GM06990 (cell line): Measurements from ENCODE around the gene NAB2.

Source experiments
- DNase-seq: peaks from one replicate; pipeline ENCODE4 v3.0.0-alpha.2; 2011; ENCODE audit not compliant: insufficient read length; ENCODE audit errors: extremely low read depth
- H3K27me3 ChIP-seq: replicated peaks from 2 replicates; pipeline ENCODE4 v1.6.0; 2011; ENCODE audit warnings: low read length; ENCODE audit not compliant: control insufficient read depth, insufficient read depth
- H3K36me3 ChIP-seq: 2 replicates; pipeline ENCODE4 v1.5.1; 2011; ENCODE audit warnings: low read length; ENCODE audit not compliant: control insufficient read depth, insufficient read depth
- H3K4me3 ChIP-seq: replicated peaks from 2 replicates; pipeline ENCODE4 v1.5.1; 2011; ENCODE audit warnings: low read depth, mild to moderate bottlenecking, control low read depth, low read length
- CTCF ChIP-seq: IDR thresholded peaks from 2 replicates; pipeline ENCODE4 v1.5.1; 2011; ENCODE audit warnings: low read length, control low read depth, mild to moderate bottlenecking, inconsistent platforms; ENCODE audit not compliant: insufficient read depth, poor library complexity, severe bottlenecking

The NAB2 gene

GRCh38 chr12:57106021-57106708 is 17.3 kb downstream of the NAB2 start:
- no peaks in the 10 kb centered on the region for H3K27me3 ChIP-seq
- TF ChIP-seq CTCF: no peak
- DNase-seq: no peak
- H3K4me3 ChIP-seq: no peak overlapping the region
- H3K36me3 ChIP-seq: peaks cover 50% of the 10 kb centered on the region

GRCh38 chr12:57107456-57108155 is 18.7 kb downstream of the NAB2 start:
- DNase-seq: no peak
- Histone ChIP-seq H3K27me3 (no peaks in the 10 kb centered on the region), H3K4me3 (no peak overlapping the region), H3K36me3 (peaks cover 41% of the 10 kb centered on the region)
- no peak for TF ChIP-seq CTCF

- Histone ChIP-seq H3K4me3 (peak overlapping the region; percentile 74), H3K27me3 (no peaks in the 10 kb centered on the region), H3K36me3 (peaks cover 37% of the 10 kb centered on the region)
- TF ChIP-seq CTCF: no peak
- no peak for DNase-seq
Observed at GRCh38 chr12:57109207-57110103, 20.5 kb downstream of the NAB2 start.

- Histone ChIP-seq H3K27me3 (no peaks in the 10 kb centered on the region), H3K36me3 (peaks cover 30% of the 10 kb centered on the region), H3K4me3 (peak overlapping the region; percentile 74)
- peak; percentile 81 for DNase-seq
- TF ChIP-seq CTCF: no peak
Observed at GRCh38 chr12:57110104-57111030, 21.5 kb downstream of the NAB2 start.
